Measurements from ENCODE around the gene CDHR1.
"Not testable (repeated sequence)": the region's sequence is repeated elsewhere in the genome, so short reads cannot be mapped to it uniquely, and the experiment has no call there.

CDHR1 gene

GRCh38 chr10:84166620-84167288, 27.6 kb upstream of the CDHR1 start:
- DNase-seq (ENCODE audit: low read depth, low spot score), result no peak
- no peaks in the 10 kb centered on the region for H3K36me3 ChIP-seq (ENCODE audit: insufficient read depth, insufficient read length, low read length)
- H3K27me3 ChIP-seq (ENCODE audit: insufficient read depth, insufficient read length), result no peaks in the 10 kb centered on the region
- peaks cover 5% of the 10 kb centered on the region for H3K4me1 ChIP-seq (ENCODE audit: insufficient read depth, insufficient read length)
- TF ChIP-seq ZNF274 (IDR thresholded peaks at IDR 0.05; ENCODE audit: low read depth, low read length) (no peak), YY1 (IDR thresholded peaks at IDR 0.05; ENCODE audit: insufficient read depth, insufficient read length) (no peak), SUZ12 (IDR thresholded peaks at IDR 0.05; ENCODE audit: extremely low read depth, insufficient read depth, insufficient read length) (no peak)
- no peak overlapping the region for H3K9ac ChIP-seq (ENCODE audit: insufficient read length, low read depth)
- no peaks in the 10 kb centered on the region; the same call in 1 of the 2 replicates for H3K9me3 ChIP-seq (ENCODE audit: insufficient read depth, low read length)
- H3K4me3 ChIP-seq (ENCODE audit: insufficient read length, low read depth), result no peak overlapping the region

GRCh38 chr10:84167289-84167653, 27.1 kb upstream of the CDHR1 start:
- not testable (repeated sequence) for H3K27me3 ChIP-seq (ENCODE audit: insufficient read depth, insufficient read length); H3K9me3 ChIP-seq (ENCODE audit: insufficient read depth, low read length); DNase-seq (ENCODE audit: low read depth, low spot score); H3K36me3 ChIP-seq (ENCODE audit: insufficient read depth, insufficient read length, low read length); H3K4me3 ChIP-seq (ENCODE audit: insufficient read length, low read depth); H3K9ac ChIP-seq (ENCODE audit: insufficient read length, low read depth); H3K4me1 ChIP-seq (ENCODE audit: insufficient read depth, insufficient read length)

GRCh38 chr10:84168382-84168781, 26.0 kb upstream of the CDHR1 start:
- not testable (repeated sequence) for H3K27me3 ChIP-seq (ENCODE audit: insufficient read depth, insufficient read length); DNase-seq (ENCODE audit: low read depth, low spot score); H3K4me3 ChIP-seq (ENCODE audit: insufficient read length, low read depth); H3K9ac ChIP-seq (ENCODE audit: insufficient read length, low read depth); H3K4me1 ChIP-seq (ENCODE audit: insufficient read depth, insufficient read length); H3K36me3 ChIP-seq (ENCODE audit: insufficient read depth, insufficient read length, low read length); H3K9me3 ChIP-seq (ENCODE audit: insufficient read depth, low read length)

- DNase-seq (ENCODE audit: low read depth, low spot score); H3K27me3 ChIP-seq (ENCODE audit: insufficient read depth, insufficient read length); H3K4me1 ChIP-seq (ENCODE audit: insufficient read depth, insufficient read length); H3K9me3 ChIP-seq (ENCODE audit: insufficient read depth, low read length); H3K36me3 ChIP-seq (ENCODE audit: insufficient read depth, insufficient read length, low read length); H3K9ac ChIP-seq (ENCODE audit: insufficient read length, low read depth); H3K4me3 ChIP-seq (ENCODE audit: insufficient read length, low read depth): not testable (repeated sequence)
These were observed 23.1 kb upstream of the CDHR1 start for GRCh38 chr10:84171237-84171636.

GRCh38 chr10:84171700-84172466, 22.5 kb upstream of the CDHR1 start:
- DNase-seq (ENCODE audit: low read depth, low spot score); H3K9ac ChIP-seq (ENCODE audit: insufficient read length, low read depth); H3K36me3 ChIP-seq (ENCODE audit: insufficient read depth, insufficient read length, low read length); H3K9me3 ChIP-seq (ENCODE audit: insufficient read depth, low read length); H3K4me3 ChIP-seq (ENCODE audit: insufficient read length, low read depth); H3K27me3 ChIP-seq (ENCODE audit: insufficient read depth, insufficient read length); H3K4me1 ChIP-seq (ENCODE audit: insufficient read depth, insufficient read length): not testable (repeated sequence)

GRCh38 chr10:84172467-84173356, 21.6 kb upstream of the CDHR1 start:
- H3K9me3 ChIP-seq (ENCODE audit: insufficient read depth, low read length), result no peaks in the 10 kb centered on the region
- no peak for TF ChIP-seq ZNF274 (IDR thresholded peaks at IDR 0.05; ENCODE audit: low read depth, low read length)
- TF ChIP-seq YY1 (IDR thresholded peaks at IDR 0.05; ENCODE audit: insufficient read depth, insufficient read length), result no peak
- no peak for TF ChIP-seq SUZ12 (IDR thresholded peaks at IDR 0.05; ENCODE audit: extremely low read depth, insufficient read depth, insufficient read length)
- H3K27me3 ChIP-seq (ENCODE audit: insufficient read depth, insufficient read length), result no peaks in the 10 kb centered on the region
- H3K4me3 ChIP-seq (ENCODE audit: insufficient read length, low read depth), result no peak overlapping the region
- no peak overlapping the region for H3K9ac ChIP-seq (ENCODE audit: insufficient read length, low read depth)
- no peaks in the 10 kb centered on the region for H3K36me3 ChIP-seq (ENCODE audit: insufficient read depth, insufficient read length, low read length)
- no peak for DNase-seq (ENCODE audit: low read depth, low spot score)
- H3K4me1 ChIP-seq (ENCODE audit: insufficient read depth, insufficient read length), result no peaks in the 10 kb centered on the region

GRCh38 chr10:84173501-84173929, 20.8 kb upstream of the CDHR1 start, which contains the start of gene GPR15LG:
TSS of gene GPR15LG (plus strand) at chr10:84173801. CDS start at chr10:84173852, 51 bp downstream.
- no peaks in the 10 kb centered on the region for H3K27me3 ChIP-seq (ENCODE audit: insufficient read depth, insufficient read length)
- no peaks in the 10 kb centered on the region for H3K9me3 ChIP-seq (ENCODE audit: insufficient read depth, low read length)
- TF ChIP-seq YY1 (IDR thresholded peaks at IDR 0.05; ENCODE audit: insufficient read depth, insufficient read length) (no peak), ZNF274 (IDR thresholded peaks at IDR 0.05; ENCODE audit: low read depth, low read length) (no peak), SUZ12 (IDR thresholded peaks at IDR 0.05; ENCODE audit: extremely low read depth, insufficient read depth, insufficient read length) (no peak)
- H3K4me1 ChIP-seq (ENCODE audit: insufficient read depth, insufficient read length), result no peaks in the 10 kb centered on the region
- no peaks in the 10 kb centered on the region for H3K36me3 ChIP-seq (ENCODE audit: insufficient read depth, insufficient read length, low read length)
- no peak within 1 kb of the TSS for H3K9ac ChIP-seq (ENCODE audit: insufficient read length, low read depth)
- no peak within 1 kb of the TSS for H3K4me3 ChIP-seq (ENCODE audit: insufficient read length, low read depth)
- DNase-seq (ENCODE audit: low read depth, low spot score), result no peak

Data from NT2/D1 (cell line).